ENCODE results near the gene LRRC34.
A peak's percentile ranks its signal among the peaks of the same experiment; 100 is the strongest.

Gene LRRC34

GRCh38 chr3:169815590-169816150, 3.0 kb upstream of the LRRC34 start:
- DNase-seq (ENCODE audit: low read depth in 1 of 2, low spot score in 1 of 2): no peak

DNA sequence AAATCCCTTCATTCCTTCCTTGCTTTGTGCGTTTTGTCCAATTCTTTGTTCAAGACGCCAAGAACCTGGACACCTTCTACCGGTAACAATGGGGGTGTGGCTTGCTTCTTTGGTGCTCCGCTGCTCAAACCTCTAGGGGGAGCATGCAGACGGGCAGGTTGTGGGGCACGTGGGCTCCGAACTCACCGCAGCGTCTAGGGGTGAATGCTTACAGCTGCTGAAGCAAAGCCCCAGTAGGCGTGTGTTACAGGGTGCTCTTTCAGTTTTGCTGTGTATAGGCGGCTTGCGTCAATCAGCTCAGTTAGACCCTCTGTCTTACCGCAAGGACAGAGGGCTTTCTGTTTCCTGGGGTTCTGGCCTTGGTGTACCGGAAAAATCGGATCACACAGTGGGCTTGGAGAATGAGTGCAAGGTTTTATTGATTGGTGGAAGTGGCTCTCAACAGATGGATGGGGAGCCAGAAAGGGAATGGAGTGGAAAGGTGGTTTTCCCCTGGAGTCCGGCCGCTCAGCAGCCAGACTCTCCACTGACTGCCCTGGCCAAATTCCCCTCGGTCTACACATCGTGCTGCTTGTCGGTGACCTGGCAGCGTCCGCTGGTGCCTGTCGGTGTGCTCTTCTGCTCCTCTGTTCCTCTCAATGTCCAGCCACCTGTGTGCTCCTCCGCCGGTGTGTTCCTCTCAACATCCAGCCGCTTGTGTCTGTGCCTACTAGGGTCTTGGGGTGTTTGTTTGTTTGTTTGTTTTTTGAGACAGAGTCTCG, 1.2 kb upstream of the LRRC34 start:
- peak; percentile 31 to 50 for DNase-seq (ENCODE audit: low read depth in 1 of 2, low spot score in 1 of 2)

DNA sequence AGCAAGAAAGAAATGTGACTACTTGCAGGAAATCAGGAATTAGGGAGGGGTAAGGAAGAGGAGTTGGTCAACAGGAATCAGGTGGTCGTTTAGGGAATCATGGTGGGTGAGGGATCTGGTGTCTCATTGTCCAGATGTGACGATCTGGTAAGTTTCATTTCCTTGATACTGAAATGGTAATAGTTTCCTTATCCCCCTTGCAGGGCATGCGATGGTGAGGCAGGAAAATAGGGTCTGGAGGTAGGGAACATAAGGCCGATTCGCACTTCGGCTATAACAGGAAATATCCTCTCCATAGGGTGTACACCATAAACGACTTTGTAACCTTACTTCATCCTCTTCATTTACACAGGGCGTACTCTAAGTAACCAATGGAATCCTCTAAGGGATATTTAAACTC, 574 bp upstream of the LRRC34 start:
- DNase-seq (ENCODE audit: low read depth in 1 of 2, low spot score in 1 of 2): no peak

DNA sequence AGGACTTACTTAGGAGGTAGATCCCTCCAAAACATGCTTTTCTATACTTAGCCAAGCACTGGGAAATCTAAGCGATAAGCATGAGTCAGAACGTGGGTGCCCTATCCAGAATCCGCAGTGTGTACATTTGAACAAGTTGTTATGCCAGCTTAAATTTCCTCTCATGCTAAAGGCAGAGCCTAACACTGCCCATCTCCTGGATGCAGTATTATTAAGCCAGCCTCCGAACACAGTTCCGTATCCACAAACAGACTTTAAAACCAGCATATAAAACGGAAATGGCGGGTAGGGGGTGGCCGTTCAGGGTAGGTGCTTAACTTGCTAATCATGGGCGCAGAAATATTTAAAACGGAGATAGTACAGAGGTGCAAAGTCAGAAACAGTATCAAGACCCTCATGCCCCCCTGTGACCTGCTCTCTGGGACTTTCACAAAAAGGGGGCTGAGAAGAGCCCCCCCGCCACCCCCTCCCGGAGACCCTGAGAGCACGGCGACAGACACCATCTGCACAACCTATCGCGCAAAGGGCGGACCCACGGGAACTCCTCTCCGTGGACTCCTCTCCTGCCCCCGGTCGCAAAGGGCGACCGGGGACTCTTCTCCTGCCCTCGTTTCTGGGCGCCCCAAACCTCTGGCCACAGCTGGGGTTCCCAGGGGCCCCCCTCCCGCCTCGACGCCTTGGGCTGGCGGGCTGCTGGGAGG, 923 bp downstream of the LRRC34 start:
- DNase-seq (ENCODE audit: low read depth in 1 of 2, low spot score in 1 of 2): no peak

- no peak for DNase-seq (ENCODE audit: low read depth in 1 of 2, low spot score in 1 of 2)
Measured at GRCh38 chr3:169809230-169809795, 3.4 kb downstream of the LRRC34 start.

- no peak for DNase-seq (ENCODE audit: low read depth in 1 of 2, low spot score in 1 of 2)
Measured at GRCh38 chr3:169804681-169805080, 8.0 kb downstream of the LRRC34 start.

DNA sequence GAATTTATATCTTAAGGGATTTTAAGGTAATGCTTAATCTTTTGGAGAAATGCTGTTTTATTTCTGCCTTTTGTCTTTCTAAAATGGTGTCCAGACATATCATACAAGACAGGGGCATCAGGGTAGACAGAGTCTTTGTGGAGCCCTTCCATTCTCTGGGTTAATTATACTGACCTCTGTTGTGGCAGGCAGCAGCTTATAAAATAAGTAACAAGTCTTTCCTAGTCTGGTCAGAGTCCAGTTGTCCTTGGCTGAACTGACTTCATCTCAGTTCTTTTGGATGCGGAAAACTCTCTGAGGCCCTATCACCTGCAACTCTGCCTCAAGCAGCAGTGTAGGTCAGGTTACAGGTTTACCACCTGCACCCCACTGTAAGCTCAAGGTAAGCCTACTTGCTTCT, 20.3 kb downstream of the LRRC34 start:
- no peak for DNase-seq (ENCODE audit: low read depth in 1 of 2, low spot score in 1 of 2)

DNA sequence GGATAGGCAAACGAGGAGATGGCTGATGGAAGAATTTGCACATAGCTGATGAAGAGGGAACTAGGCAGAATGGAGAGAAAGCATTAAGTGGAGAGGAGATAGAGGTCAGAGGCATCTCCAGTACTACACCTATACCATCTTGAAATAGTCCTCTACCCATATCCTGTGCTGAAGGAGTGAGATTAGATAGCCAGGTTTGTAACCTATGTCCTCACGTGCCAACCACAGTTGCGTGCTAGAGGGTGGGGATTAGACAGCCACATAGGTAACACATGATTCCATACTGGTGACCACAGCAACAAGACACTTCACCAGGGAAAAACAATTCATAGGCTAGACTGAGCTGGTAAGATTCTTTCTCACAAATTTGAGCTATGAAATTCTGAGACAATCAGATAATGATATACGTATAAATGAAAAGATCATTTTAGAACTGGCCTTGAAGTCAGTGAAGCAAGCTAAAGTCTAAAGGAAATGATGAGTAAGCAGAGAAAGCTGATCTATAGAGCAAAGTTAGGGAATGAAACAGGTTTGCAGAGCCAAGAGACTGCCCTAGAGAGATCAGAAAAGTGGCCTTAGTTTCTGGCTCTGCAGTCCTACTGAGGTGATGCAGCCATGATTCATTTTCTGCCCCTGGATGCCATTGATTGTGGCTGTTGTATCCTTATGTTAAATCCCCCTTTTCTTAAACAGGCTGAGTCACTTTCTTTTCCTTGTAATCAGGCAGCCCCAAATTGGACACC, 21.8 kb downstream of the LRRC34 start:
- DNase-seq (ENCODE audit: low read depth in 1 of 2, low spot score in 1 of 2): no peak

- DNase-seq (ENCODE audit: low read depth in 1 of 2, low spot score in 1 of 2): no peak
Measured at GRCh38 chr3:169790219-169790618, 22.5 kb downstream of the LRRC34 start.

- no peak for DNase-seq (ENCODE audit: low read depth in 1 of 2, low spot score in 1 of 2)
Measured at GRCh38 chr3:169787791-169788190, 24.9 kb downstream of the LRRC34 start.

- no peak for DNase-seq (ENCODE audit: low read depth in 1 of 2, low spot score in 1 of 2)
Measured at GRCh38 chr3:169787120-169787519, 25.6 kb downstream of the LRRC34 start.

- no peak for DNase-seq (ENCODE audit: low read depth in 1 of 2, low spot score in 1 of 2)
Measured at GRCh38 chr3:169781209-169781855, 31.4 kb downstream of the LRRC34 start.

- no peak for DNase-seq (ENCODE audit: low read depth in 1 of 2, low spot score in 1 of 2)
Measured at GRCh38 chr3:169780742-169781141, 32.0 kb downstream of the LRRC34 start.

DNA sequence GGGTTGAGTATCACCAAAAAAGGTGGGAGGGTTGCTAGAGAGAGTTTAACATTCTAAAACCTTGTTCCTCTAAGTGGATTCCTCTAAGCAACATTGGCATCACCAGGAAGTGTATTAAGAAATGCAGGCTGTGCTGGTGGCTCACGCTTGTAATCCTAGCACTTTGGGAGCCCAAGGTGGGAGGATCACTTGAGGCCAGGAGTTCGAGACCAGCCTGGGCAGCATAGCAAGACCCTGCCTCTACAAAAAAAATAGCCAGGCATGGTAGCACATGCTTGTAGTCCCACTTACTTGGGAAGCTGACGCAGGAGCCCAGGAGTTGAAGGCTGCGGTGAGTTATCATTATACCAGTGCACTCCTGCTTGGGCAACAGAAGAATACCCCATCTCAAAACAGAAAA, 34.9 kb downstream of the LRRC34 start:
- DNase-seq (ENCODE audit: low read depth in 1 of 2, low spot score in 1 of 2): no peak

DNA sequence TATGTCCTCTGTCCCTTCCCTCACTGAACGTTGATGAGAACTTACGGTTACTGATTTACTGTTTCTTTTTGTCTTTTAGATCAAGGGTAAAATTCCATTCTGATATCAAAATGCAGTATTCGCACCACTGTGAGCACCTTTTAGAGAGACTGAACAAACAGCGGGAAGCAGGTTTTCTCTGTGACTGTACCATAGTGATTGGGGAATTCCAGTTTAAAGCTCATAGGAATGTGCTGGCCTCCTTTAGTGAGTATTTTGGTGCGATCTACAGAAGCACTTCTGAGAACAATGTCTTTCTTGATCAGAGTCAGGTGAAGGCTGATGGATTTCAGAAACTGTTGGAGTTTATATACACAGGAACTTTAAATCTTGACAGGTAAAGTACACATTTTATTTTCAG, 38.5 kb downstream of the LRRC34 start:
- no peak for DNase-seq (ENCODE audit: low read depth in 1 of 2, low spot score in 1 of 2)

GRCh38 chr3:169772897-169773816, 39.5 kb downstream of the LRRC34 start, which contains the start of gene MYNN:
Gene MYNN (plus strand): TSS chr3:169773396. CDS start chr3:169774296, 900 bp downstream.
- peak; percentile 82 to 86 for DNase-seq (ENCODE audit: low read depth in 1 of 2, low spot score in 1 of 2)

DNA sequence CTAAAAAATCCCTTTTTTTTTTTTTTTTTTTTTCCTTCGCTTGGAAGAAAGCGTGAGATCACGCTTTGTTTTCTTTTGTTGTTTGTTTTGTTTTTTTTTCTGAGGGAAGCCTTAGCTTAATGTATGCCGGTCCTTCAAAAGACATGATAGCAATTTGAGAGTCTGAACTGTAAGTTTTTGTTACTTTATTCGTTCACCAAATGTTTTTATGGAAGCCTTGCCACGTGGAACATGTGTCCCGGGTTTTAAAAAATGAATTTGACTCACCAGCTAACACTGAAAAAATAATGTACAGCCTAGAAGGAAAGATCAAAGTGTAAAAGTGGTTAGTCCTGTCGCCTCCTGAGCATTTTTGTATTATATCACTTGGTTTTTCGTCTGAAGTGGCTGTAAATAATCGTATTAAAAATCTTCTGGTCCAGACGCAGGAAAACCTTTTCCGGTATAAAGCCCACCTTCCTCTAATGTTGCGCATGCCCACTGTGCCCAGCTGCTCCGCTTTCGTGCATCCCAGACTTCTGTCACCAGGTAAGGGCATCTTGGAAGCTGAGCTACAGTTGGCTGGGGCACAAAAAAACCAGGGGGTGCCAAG, 40.3 kb downstream of the LRRC34 start:
- DNase-seq (ENCODE audit: low read depth in 1 of 2, low spot score in 1 of 2): no peak

GRCh38 chr3:169771497-169772304, 41.0 kb downstream of the LRRC34 start:
- peak; percentile 28 to 39 for DNase-seq (ENCODE audit: low read depth in 1 of 2, low spot score in 1 of 2)

Measured in stimulated activated CD4-positive, alpha-beta T cell treated with anti-CD3 and anti-CD28 coated beads, Interleukin-15, amount 100 ng/mL, for 1 hour (primary cell).